Measurements from ENCODE around the gene KAT2A. TPM values are rescaled to one million over a fixed set of nuclear protein-coding genes. Genes with fewer than 3 reads are reported as not detected.

Gene KAT2A
- polyA plus RNA-seq, 1 experiment: 25.2 TPM

DNA sequence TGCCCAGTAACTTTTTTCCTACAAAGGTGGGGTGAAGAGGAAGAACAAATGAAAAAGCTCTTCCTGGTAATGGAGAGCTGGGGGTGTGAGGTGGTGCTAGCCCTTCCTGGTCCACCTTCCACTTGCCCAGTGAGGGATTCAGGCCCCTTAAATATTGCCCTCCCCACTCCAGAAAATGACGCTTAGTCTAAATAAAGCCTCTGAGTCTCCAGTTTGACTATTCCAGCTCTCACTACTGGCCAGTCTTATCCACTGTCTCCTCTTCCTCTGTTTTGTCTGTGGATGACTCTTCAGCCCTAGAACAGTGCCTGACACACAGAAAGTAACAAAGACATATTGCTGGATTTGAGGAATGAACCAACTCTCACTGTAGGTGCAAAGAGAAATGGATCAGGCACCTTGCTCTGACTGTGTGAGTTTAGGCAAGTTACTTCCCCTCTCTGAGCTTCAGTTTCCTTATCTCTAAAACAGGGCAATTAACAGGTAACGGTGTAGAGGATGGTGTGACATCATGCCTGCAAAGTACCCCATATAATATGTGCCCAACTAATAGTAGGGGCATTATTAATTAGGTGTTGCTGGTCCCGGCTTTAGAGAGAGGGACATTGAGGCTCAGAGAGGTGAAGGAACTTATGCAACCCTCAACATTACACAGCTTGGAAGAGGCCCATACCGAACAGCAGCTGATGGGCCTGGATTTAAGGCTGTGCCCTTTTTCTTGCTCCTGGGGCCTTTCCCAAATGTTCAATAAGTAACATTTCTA, 44.2 kb downstream of the KAT2A start:
- DNase-seq (ENCODE audit: low read depth): no peak
- POLR2A ChIA-PET: no interaction called here
- TF ChIP-seq, protein P1, sequence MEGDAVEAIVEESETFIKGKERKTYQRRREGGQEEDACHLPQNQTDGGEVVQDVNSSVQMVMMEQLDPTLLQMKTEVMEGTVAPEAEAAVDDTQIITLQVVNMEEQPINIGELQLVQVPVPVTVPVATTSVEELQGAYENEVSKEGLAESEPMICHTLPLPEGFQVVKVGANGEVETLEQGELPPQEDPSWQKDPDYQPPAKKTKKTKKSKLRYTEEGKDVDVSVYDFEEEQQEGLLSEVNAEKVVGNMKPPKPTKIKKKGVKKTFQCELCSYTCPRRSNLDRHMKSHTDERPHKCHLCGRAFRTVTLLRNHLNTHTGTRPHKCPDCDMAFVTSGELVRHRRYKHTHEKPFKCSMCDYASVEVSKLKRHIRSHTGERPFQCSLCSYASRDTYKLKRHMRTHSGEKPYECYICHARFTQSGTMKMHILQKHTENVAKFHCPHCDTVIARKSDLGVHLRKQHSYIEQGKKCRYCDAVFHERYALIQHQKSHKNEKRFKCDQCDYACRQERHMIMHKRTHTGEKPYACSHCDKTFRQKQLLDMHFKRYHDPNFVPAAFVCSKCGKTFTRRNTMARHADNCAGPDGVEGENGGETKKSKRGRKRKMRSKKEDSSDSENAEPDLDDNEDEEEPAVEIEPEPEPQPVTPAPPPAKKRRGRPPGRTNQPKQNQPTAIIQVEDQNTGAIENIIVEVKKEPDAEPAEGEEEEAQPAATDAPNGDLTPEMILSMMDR (IDR thresholded peaks at IDR 0.05; ENCODE audit: insufficient read depth, low read depth, low read length): no peak
- H3K36me3 ChIP-seq (ENCODE audit: control insufficient read depth, insufficient read depth, low read length): no peaks in the 10 kb centered on the region
- peaks cover 17% of the 10 kb centered on the region for H3K27me3 ChIP-seq (ENCODE audit: control insufficient read depth, insufficient read depth, low read length)
- H3K4me3 ChIP-seq (ENCODE audit: low read depth, low read length): no peak overlapping the region
- CTCF ChIA-PET: interaction anchor here (1.4 to 2.8 kb wide), 2 partner anchors 9 to 14 kb away, joined by 3 to 13 read pairs; no protein-coding TSS in a partner anchor

DNA sequence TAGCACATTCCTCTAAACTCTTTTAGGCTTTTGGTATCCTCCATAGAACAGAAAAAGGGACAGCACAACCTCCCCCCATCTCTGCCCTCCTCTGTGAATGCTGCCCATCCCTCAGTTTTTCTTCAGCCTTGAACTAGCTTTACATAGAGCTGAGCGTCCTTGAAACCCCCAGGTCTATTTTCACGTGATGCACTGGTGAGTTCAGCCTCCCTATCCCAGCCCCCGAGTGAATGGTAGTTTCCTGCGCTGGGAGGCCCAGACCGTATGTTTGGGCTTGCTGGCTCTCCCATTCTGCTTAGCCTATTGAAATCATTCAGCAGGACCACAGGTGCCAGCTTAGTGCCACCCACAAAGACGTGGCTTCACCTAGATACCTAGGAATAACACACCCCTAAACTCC, 45.4 kb downstream of the KAT2A start:
- CTCF ChIA-PET: interaction anchor here (1.4 to 2.8 kb wide), 2 partner anchors 8 to 12 kb away, joined by 3 to 13 read pairs; no protein-coding TSS in a partner anchor
- peaks cover 26% of the 10 kb centered on the region for H3K27me3 ChIP-seq (ENCODE audit: control insufficient read depth, insufficient read depth, low read length)
- DNase-seq (ENCODE audit: low read depth): no peak

DNA sequence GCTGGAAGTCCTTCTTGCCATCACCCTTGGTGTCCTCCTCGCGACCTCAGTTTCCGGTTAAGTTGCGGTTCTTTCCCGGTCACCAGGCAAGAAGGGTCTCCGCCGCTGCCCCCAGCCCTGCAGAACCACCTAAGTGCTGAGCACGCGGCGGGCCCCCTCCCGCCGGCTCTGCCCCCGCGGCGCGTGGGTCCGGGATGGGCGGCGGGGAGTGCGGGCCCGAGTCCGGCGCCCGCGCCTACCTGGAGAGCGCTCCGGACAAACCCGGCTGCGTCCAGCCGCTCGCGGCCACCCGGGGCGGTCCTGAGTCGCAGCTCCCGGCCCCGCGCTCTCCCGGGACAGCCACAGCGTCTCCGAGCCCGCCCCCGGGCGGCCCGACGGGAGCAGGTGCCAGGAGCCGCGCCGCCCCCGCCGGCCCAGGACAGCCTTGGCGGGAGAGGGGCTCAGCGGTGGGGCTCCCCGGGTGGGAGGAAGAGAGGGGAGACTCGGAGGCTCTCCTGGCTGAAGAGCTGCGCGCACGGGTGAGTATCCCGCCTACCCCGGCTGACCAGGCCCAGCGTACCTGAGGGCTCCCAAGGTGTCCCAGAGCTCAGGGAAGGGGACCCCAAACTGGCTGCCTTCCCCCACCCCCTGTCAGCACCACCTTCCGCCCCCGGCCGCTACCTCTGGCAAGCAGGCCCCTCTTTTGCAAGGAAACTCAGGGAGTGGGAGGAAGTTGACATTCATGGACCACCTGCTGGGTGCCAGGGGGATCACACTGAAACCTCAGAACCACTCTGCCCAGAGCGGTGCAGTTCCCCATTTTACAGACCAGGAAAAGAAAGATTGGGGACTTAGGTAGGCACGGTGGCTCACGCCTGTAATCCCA, 48.6 kb downstream of the KAT2A start:
- ChIA-PET POLR2A (no interaction called here), CTCF (interaction anchor here (1.1 to 1.2 kb wide), 3 partner anchors 29 to 341 kb away, joined by 3 read pairs; no protein-coding TSS in a partner anchor)
- no peak for DNase-seq (ENCODE audit: low read depth)
- Histone ChIP-seq H3K4me3 (ENCODE audit: low read depth, low read length) (0 out of 2 replicates have a peak overlapping the region, but pooled peaks have one; percentile 5), H3K36me3 (ENCODE audit: control insufficient read depth, insufficient read depth, low read length) (no peaks in the 10 kb centered on the region), H3K27me3 (ENCODE audit: control insufficient read depth, insufficient read depth, low read length) (peaks cover 20% of the 10 kb centered on the region)
- TF ChIP-seq, protein P1 (IDR thresholded peaks at IDR 0.05; ENCODE audit: insufficient read depth, low read depth, low read length): no peak

More for the DNA sequence above, 45.4 kb downstream of the KAT2A start:
- Histone ChIP-seq H3K36me3 (ENCODE audit: control insufficient read depth, insufficient read depth, low read length) (no peaks in the 10 kb centered on the region), H3K4me3 (ENCODE audit: low read depth, low read length) (no peak overlapping the region)
- POLR2A ChIA-PET: no interaction called here
- TF ChIP-seq, protein P1 (IDR thresholded peaks at IDR 0.05; ENCODE audit: insufficient read depth, low read depth, low read length): no peak

DNA sequence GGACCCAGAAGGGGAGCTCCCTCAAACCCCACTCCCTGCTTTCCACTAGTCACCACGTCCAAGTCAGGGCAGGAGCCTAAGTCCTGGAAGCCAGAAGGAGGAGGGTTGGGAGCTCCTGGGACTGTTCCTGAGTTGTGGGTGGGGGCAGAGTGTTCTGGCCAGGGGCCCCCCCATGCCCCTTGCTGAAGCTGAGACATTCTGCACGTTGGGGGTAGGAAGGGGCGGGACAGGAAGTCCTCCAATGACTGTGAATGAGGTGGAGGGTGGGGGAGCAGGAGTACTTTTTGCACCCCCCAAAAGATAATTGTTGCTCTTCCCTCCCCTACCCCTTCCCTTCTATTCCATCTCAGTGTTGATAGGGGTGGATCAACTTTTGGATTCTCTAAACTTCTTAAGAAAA, 49.4 kb downstream of the KAT2A start:
- DNase-seq (ENCODE audit: low read depth): no peak
- TF ChIP-seq, protein P1 (IDR thresholded peaks at IDR 0.05; ENCODE audit: insufficient read depth, low read depth, low read length): no peak
- Histone ChIP-seq H3K27me3 (ENCODE audit: control insufficient read depth, insufficient read depth, low read length) (peaks cover 20% of the 10 kb centered on the region), H3K36me3 (ENCODE audit: control insufficient read depth, insufficient read depth, low read length) (no peaks in the 10 kb centered on the region), H3K4me3 (ENCODE audit: low read depth, low read length) (no peak overlapping the region)
- ChIA-PET CTCF (interaction anchor here (1.1 to 2.3 kb wide), 4 partner anchors 12 to 340 kb away, joined by 3 to 6 read pairs (median 3); no protein-coding TSS in a partner anchor), POLR2A (no interaction called here)

DNA sequence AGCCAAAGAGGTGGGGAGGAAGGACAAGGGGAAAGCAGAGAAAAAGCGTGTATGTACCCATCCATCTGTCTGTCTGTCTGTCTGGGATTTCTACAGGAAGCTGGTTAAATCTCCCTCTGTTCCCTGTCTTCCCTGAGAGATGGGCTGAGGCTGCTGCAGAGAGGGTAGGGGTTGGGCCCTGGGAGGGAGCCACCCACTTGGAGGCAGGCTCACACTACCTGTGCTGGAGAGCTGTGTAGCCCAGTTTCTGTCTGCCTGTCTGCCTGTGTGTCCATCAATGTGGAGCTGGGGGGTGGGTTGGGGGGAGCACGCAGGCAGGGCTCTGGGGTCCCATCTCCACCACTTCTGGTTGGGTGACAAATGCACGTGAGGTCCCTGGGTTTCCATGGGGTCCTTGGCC, 52.2 kb downstream of the KAT2A start:
- ChIA-PET POLR2A (no interaction called here), CTCF (interaction anchor here (0.6 to 4.9 kb wide), 7 partner anchors 8 to 446 kb away, joined by 6 to 46 read pairs (median 9); partner anchors contain the start of gene ZNF385C)
- no peak for DNase-seq (ENCODE audit: low read depth)
- Histone ChIP-seq H3K27me3 (ENCODE audit: control insufficient read depth, insufficient read depth, low read length) (peaks cover 17% of the 10 kb centered on the region), H3K36me3 (ENCODE audit: control insufficient read depth, insufficient read depth, low read length) (no peaks in the 10 kb centered on the region), H3K4me3 (ENCODE audit: low read depth, low read length) (no peak overlapping the region)
- TF ChIP-seq, protein P1 (IDR thresholded peaks at IDR 0.05; ENCODE audit: insufficient read depth, low read depth, low read length): no peak
